ENCODE measurements around the gene B9D1.

The B9D1 gene

DNA sequence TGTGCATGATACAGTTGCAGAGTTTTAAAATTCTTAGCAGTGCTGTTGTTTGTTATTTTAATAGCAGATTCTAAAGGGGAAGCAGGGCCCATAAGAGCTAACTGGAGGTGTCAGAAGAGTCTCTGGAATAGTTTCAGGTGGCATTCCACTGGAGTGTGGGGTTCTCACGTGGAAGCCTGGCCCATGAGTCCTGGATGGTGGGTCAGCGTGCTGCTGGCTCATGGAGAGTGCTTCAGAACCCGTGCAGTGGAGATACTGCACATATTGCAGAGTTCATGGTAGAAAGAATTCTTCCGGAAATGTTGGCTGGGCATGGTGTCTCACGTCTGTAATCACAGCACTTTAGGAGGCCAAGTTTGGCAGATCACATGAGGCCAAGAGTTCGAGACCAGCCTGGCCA lies 43.9 kb downstream of the B9D1 start:
- no peak overlapping the region for H3K9ac ChIP-seq (ENCODE audit: low read length)
- H3K36me3 ChIP-seq (ENCODE audit: insufficient read depth, low read length) = peaks cover 16% of the 10 kb centered on the region
- no peaks in the 10 kb centered on the region for H3K9me3 ChIP-seq (ENCODE audit: low read length)
- H3K27ac ChIP-seq (ENCODE audit: low read depth, low read length) = no peak overlapping the region
- H3K4me3 ChIP-seq (ENCODE audit: low read depth in 1 of 2, low read length in 2 of 2) = no peak overlapping the region
- peaks cover 10% of the 10 kb centered on the region for H3K4me1 ChIP-seq (ENCODE audit: insufficient read depth, low read length)
- no peaks in the 10 kb centered on the region for H3K27me3 ChIP-seq (ENCODE audit: control insufficient read depth in 1 of 2, insufficient read depth in 2 of 2, low read length in 2 of 2)

DNA sequence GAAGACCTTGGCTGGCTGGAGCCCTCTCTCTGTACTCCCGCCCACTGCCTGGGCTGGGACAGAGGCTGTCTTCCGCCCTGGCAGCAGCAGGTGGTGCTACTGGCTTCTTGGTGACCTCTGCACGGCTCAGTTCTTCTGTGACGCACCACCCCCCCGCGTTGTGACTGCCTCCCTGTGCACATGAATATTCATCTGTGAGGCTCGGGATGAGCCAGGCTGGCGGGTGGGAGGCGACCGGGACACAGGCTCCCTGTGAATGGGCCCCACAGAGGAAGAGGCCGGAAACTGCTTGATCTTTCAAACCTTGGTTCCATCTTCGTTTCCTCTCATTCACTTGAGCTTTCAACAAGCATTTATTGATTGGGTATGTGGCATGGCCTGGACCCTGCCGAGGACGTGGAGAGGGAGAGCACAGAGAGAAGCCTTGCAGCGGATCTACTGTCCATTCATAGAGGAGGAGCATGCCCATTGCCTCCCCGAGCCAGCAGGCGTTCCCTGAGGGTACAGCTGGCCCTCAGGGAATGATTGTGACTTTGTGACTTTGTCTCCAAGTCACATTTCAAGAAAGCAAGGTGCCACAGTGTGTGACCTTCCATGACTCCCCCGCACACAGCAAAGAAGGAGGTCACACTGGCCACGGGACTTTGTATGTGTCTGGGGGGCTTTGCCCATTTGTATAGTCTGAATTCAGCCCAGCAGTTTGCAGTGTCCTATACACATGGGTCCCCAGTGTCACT lies 45.0 kb downstream of the B9D1 start:
- Histone ChIP-seq H3K27ac (ENCODE audit: low read depth, low read length) (peak overlapping the region; percentile 29), H3K4me3 (ENCODE audit: low read depth in 1 of 2, low read length in 2 of 2) (no peak overlapping the region), H3K9ac (ENCODE audit: low read length) (no peak overlapping the region), H3K4me1 (ENCODE audit: insufficient read depth, low read length) (peaks cover 10% of the 10 kb centered on the region), H3K9me3 (ENCODE audit: low read length) (no peaks in the 10 kb centered on the region), H3K27me3 (ENCODE audit: control insufficient read depth in 1 of 2, insufficient read depth in 2 of 2, low read length in 2 of 2) (no peaks in the 10 kb centered on the region), H3K36me3 (ENCODE audit: insufficient read depth, low read length) (peaks cover 27% of the 10 kb centered on the region)

DNA sequence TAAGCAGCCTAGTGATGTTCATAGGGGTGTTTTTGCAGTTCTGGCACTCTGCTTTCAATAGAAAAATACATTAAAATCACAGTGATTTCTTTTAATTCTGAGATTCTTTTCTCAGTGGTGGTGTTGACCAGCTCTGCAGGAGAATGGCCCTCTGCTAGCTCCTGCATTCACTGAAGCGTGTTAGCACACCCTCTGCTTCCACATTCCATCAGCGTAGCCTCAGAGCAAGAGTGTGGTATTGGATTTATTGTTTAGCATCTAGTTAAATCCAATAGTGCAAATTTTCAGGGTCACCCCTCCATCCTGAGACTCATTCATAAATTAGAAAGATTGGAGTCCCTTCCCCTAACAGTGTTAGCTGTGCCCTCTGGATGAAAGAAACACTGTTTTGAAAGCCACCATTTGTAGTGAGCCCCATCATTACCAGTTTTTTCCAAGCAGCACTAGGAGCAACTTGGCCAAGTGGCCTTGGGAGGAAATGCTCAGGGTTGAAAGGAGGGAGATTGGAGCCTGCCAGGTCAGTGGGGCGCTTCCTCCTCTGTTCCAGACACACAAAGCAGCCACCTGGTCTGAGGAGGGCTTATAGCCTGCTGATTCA lies 45.7 kb downstream of the B9D1 start:
- Histone ChIP-seq H3K27ac (ENCODE audit: low read depth, low read length) (no peak overlapping the region), H3K27me3 (ENCODE audit: control insufficient read depth in 1 of 2, insufficient read depth in 2 of 2, low read length in 2 of 2) (no peaks in the 10 kb centered on the region), H3K4me3 (ENCODE audit: low read depth in 1 of 2, low read length in 2 of 2) (no peak overlapping the region), H3K36me3 (ENCODE audit: insufficient read depth, low read length) (peaks cover 33% of the 10 kb centered on the region), H3K9me3 (ENCODE audit: low read length) (no peaks in the 10 kb centered on the region), H3K4me1 (ENCODE audit: insufficient read depth, low read length) (peaks cover 10% of the 10 kb centered on the region), H3K9ac (ENCODE audit: low read length) (no peak overlapping the region)

DNA sequence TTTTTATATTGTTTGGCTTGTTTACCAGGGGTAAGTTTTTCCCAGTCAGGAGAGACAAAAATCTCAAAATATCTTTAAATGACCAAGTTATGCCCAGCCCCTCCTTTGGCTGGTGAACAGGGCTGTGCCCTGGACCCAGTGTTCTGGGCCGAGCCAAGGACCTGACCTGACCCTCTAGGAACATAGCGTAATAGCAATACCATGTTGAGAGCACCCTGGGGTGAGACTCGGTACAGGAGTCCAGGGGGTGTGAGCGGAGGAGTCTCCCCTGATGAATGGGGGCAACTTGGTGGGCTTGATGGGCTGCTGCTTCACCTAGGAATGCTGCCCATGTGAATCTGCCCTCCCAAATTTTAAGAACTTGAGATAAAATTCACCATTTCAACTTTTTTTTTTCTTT lies 47.4 kb downstream of the B9D1 start:
- Histone ChIP-seq H3K4me1 (ENCODE audit: insufficient read depth, low read length) (peaks cover 10% of the 10 kb centered on the region), H3K9me3 (ENCODE audit: low read length) (no peaks in the 10 kb centered on the region), H3K36me3 (ENCODE audit: insufficient read depth, low read length) (peaks cover 41% of the 10 kb centered on the region), H3K9ac (ENCODE audit: low read length) (no peak overlapping the region), H3K4me3 (ENCODE audit: low read depth in 1 of 2, low read length in 2 of 2) (no peak overlapping the region), H3K27me3 (ENCODE audit: control insufficient read depth in 1 of 2, insufficient read depth in 2 of 2, low read length in 2 of 2) (no peaks in the 10 kb centered on the region), H3K27ac (ENCODE audit: low read depth, low read length) (no peak overlapping the region)

DNA sequence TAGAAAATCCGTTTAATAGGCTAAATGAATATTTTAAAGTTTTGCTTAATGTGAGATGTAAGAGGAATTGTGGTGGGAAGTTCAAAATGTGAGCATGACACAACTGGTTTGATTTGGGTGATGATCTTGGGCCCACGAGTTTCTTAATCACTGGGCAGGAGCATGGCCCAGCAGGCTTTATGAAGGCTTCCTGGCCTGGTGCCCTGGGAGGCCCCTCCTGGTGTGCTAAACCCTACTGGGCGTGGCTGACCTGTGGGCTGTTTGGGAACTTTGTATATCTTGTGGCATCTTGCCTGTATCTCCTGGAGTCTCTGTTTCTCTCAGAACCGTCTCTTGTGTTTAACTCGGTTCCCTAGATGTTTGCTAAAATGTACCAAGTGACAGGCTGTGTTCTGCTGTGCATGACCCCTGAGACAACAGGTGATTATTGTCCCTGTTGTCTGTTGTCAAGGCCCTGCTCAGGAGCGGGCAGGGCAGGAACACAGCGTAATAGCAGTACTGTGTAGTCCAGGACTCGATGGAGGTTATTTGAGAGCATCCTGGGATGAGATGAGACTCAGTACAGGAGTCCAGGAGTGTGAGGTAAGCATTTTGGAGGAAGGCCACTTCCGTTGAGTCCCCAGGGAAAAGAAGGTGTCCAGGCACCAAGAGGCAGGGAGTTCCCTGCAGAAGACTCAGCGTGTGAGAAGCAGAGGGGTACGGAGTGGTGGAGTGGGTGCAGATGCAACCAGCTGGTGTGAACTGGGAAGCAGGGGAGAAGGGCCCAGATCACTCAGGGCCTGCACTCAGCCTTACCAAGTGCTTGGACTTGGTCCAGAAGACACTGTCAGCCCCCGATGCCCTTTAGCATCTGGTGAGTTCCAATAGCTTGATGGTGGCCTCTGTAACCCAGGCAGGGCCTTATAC lies 48.5 kb downstream of the B9D1 start:
- Histone ChIP-seq H3K36me3 (ENCODE audit: insufficient read depth, low read length) (peaks cover 48% of the 10 kb centered on the region), H3K27ac (ENCODE audit: low read depth, low read length) (no peak overlapping the region), H3K4me1 (ENCODE audit: insufficient read depth, low read length) (peaks cover 10% of the 10 kb centered on the region), H3K9ac (ENCODE audit: low read length) (no peak overlapping the region), H3K9me3 (ENCODE audit: low read length) (no peaks in the 10 kb centered on the region), H3K4me3 (ENCODE audit: low read depth in 1 of 2, low read length in 2 of 2) (no peak overlapping the region), H3K27me3 (ENCODE audit: control insufficient read depth in 1 of 2, insufficient read depth in 2 of 2, low read length in 2 of 2) (no peaks in the 10 kb centered on the region)

DNA sequence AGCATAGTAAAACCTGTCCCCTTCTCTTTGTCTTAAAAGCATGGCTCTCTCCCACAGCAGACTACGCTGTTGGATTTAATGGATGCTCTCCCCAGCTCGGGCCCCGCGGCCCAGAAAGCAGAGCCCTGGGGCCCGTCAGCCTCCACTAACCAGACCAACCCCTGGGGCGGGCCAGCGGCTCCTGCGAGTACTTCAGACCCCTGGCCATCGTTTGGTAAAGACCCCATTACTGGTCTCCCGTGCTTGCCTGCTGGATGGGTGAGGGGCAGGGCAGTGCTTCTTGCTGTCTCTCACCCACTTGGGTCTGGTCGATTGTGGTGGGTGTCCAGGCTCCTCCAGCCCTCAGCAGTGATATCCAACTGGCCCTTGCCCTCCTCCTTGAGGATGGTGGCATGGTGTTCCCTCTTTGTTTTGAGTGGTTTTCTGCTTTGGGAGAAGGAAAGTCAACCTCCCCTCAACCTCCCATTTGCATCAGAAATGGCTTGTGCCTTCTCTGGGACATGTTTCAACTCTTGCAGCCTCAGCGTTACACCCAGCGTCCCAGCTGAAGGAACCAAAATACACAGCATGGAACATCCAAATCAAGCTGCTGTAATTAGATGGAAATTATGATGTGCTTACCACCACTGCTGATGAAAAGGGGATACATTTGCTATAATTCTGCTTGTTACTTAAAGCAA lies 49.3 kb downstream of the B9D1 start:
- no peak overlapping the region for H3K27ac ChIP-seq (ENCODE audit: low read depth, low read length)
- H3K4me3 ChIP-seq (ENCODE audit: low read depth in 1 of 2, low read length in 2 of 2) = no peak overlapping the region
- peaks cover 10% of the 10 kb centered on the region for H3K4me1 ChIP-seq (ENCODE audit: insufficient read depth, low read length)
- H3K9me3 ChIP-seq (ENCODE audit: low read length) = no peaks in the 10 kb centered on the region
- H3K9ac ChIP-seq (ENCODE audit: low read length) = no peak overlapping the region
- H3K27me3 ChIP-seq (ENCODE audit: control insufficient read depth in 1 of 2, insufficient read depth in 2 of 2, low read length in 2 of 2) = no peaks in the 10 kb centered on the region
- peaks cover 48% of the 10 kb centered on the region for H3K36me3 ChIP-seq (ENCODE audit: insufficient read depth, low read length)

DNA sequence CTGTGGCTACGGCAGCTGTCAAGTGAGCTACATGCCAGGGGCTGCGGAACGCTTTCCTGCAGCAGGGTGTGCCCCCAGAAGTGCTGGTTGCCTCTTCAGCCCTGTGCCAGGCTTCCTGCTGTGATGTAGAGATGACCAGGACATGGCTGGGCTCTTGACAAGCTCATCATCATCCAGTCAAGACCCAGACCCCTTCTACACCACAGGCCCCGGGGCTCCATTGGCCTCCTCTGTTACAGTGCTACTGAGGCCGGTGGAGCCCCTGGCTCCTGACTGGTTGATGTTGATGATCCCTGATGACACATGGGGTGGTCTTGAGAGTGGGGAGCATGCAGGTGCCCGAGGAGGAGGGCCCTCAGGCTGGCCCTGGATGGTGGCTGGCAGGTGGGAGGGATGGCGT lies 50.1 kb downstream of the B9D1 start:
- Histone ChIP-seq H3K9me3 (ENCODE audit: low read length) (no peaks in the 10 kb centered on the region), H3K4me1 (ENCODE audit: insufficient read depth, low read length) (peaks cover 10% of the 10 kb centered on the region), H3K27ac (ENCODE audit: low read depth, low read length) (no peak overlapping the region), H3K27me3 (ENCODE audit: control insufficient read depth in 1 of 2, insufficient read depth in 2 of 2, low read length in 2 of 2) (no peaks in the 10 kb centered on the region), H3K4me3 (ENCODE audit: low read depth in 1 of 2, low read length in 2 of 2) (no peak overlapping the region), H3K36me3 (ENCODE audit: insufficient read depth, low read length) (peaks cover 48% of the 10 kb centered on the region), H3K9ac (ENCODE audit: low read length) (no peak overlapping the region)

DNA sequence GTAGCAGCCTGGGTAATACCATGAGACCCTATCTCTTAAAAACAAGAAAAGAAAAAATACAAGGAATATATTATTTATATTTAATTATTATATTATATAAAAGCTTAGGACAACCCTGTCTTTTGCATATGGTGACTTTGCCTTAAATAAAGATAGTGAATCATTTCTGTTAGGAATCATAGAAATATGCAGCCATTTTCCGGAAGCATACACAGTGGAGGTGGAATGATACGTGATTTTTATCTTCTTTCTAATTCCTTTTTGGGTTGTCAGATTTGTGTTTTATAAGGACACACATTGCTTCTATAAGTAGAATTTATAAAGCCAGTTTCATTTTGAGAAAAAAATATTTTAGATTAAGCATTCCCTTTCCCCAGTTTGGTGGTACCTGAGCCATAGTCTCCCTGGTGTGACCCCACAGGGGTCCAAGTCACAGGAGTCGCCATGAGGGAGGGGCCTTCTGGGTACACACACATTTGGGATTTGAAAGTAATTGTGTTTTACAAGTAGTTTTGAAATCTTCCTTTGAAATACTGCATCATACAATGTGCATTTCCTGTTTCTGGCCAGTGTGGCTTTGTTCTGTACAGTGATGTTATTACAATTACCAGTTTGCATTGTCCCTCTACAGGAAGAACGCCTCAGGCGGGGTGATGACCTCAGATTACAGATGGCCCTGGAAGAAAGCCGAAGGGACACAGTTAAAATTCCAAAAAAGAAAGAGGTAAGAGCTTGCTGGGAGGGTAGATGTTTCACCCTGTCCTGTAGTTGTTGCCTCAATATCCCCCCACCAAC lies 50.9 kb downstream of the B9D1 start:
- Histone ChIP-seq H3K4me1 (ENCODE audit: insufficient read depth, low read length) (peaks cover 5% of the 10 kb centered on the region), H3K36me3 (ENCODE audit: insufficient read depth, low read length) (peaks cover 48% of the 10 kb centered on the region), H3K4me3 (ENCODE audit: low read depth in 1 of 2, low read length in 2 of 2) (no peak overlapping the region), H3K9ac (ENCODE audit: low read length) (no peak overlapping the region), H3K27ac (ENCODE audit: low read depth, low read length) (no peak overlapping the region), H3K27me3 (ENCODE audit: control insufficient read depth in 1 of 2, insufficient read depth in 2 of 2, low read length in 2 of 2) (no peaks in the 10 kb centered on the region), H3K9me3 (ENCODE audit: low read length) (no peaks in the 10 kb centered on the region)

DNA sequence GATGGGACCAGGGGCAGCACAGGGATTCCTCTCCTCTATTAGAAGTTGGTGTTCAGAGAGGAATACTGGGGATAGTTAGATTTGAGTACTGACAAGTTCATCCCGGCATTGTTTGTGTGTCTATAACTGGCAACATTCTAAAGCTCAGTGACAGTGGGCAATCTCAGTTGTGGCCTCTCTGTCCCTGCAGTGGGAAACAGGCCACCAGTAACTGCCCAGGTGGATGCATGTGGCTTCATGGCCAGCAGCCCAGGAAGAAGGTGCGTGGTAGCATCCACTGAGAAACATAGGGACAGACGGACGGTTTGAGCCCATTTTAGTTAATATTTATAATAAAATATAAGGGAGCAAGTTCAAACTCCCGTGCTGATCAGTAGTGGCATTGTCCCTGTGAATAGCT lies 51.5 kb downstream of the B9D1 start:
- Histone ChIP-seq H3K9me3 (ENCODE audit: low read length) (no peaks in the 10 kb centered on the region), H3K9ac (ENCODE audit: low read length) (no peak overlapping the region), H3K4me3 (ENCODE audit: low read depth in 1 of 2, low read length in 2 of 2) (no peak overlapping the region), H3K36me3 (ENCODE audit: insufficient read depth, low read length) (peaks cover 44% of the 10 kb centered on the region), H3K27me3 (ENCODE audit: control insufficient read depth in 1 of 2, insufficient read depth in 2 of 2, low read length in 2 of 2) (no peaks in the 10 kb centered on the region), H3K4me1 (ENCODE audit: insufficient read depth, low read length) (peaks cover 3% of the 10 kb centered on the region), H3K27ac (ENCODE audit: low read depth, low read length) (no peak overlapping the region)

DNA sequence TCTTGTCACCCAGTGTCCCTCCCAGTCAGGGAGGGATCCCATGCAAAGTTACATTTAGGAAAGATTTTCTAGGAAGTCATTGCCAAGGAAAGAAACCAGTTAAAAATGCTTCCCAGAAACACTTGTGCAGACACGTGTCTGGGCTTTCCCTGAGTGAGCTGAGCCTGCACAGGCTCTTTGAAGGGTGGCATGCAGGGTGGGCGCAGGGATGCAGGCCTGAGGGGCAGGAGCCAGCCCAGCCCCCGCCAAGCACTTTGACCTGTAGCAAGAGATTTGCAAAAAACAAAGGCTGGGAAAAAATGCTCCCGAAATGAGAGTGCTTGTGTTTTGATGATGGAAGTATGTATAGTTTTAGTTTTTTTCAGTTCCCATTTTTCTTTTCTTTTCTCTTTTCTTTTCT lies 52.4 kb downstream of the B9D1 start:
- Histone ChIP-seq H3K9me3 (ENCODE audit: low read length) (no peaks in the 10 kb centered on the region), H3K36me3 (ENCODE audit: insufficient read depth, low read length) (peaks cover 44% of the 10 kb centered on the region), H3K27ac (ENCODE audit: low read depth, low read length) (no peak overlapping the region), H3K27me3 (ENCODE audit: control insufficient read depth in 1 of 2, insufficient read depth in 2 of 2, low read length in 2 of 2) (no peaks in the 10 kb centered on the region), H3K9ac (ENCODE audit: low read length) (no peak overlapping the region), H3K4me3 (ENCODE audit: low read depth in 1 of 2, low read length in 2 of 2) (no peak overlapping the region), H3K4me1 (ENCODE audit: insufficient read depth, low read length) (peaks cover 8% of the 10 kb centered on the region)

Measured in muscle layer of colon (tissue), 2 donors.